ENCODE data around the gene BTBD3.

BTBD3 gene

DNA sequence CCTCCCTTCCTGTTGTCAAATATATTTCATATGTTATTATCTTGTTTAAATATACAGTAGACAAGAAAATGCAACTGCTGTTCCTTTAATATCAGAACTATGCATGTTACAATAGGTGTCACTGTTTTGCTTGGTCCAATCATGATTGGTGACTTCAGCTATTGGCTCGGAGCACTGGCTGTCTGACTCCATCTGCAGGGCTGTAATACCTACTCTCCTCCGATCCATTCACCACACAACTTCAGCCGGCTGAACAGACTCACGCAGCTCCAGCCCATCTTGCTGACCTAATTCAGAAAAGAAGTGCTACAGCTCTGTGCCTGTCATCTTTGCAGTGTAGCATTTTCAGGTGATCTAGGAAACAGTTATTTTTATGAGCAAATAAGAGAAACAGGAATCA lies at the start of gene BTBD3:
Gene BTBD3, plus strand, starts transcription at position 231 of the 400 bp plus-strand sequence. CDS start 383 bp downstream, outside the sequence.
- DNase-seq, result no peak

DNA sequence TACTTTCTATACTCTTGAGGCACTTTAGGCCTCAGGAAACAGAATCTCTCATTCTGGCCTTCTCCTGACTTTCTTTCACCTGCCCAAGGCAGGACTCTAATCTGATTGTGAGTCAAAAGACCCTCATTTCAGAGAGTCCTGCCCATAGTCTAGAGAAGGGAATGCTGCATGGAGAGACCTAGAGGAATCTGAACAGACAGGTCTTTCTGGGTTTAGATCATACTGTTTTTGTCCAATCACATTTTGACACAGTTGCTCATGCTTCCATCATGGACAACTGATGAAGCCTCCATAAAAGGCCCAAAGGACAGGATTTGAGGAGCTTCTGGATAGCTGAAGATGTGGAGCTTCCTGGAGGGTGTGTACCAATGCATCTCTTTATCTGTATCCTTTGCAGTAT lies 48.1 kb upstream of the BTBD3 start:
- DNase-seq, result no peak

DNA sequence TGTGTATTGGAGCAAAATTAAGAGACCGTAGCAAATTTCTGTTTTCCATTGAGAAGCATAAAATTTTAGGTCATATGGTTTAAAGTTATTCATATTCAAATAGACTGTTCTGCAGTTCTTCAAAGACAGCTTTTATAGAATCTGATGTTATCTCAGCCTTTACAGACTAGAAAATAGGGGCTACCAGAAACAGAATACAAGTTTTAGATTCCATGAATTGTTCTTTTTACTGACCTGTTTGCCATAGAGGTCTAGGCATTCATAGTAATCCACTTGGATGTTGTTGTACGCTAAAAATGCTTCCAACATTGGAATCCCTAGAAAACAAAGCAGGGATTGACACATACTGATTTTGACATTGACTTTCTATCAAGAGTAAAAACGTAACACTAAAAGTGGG lies 47.3 kb upstream of the BTBD3 start:
- no peak for DNase-seq

DNA sequence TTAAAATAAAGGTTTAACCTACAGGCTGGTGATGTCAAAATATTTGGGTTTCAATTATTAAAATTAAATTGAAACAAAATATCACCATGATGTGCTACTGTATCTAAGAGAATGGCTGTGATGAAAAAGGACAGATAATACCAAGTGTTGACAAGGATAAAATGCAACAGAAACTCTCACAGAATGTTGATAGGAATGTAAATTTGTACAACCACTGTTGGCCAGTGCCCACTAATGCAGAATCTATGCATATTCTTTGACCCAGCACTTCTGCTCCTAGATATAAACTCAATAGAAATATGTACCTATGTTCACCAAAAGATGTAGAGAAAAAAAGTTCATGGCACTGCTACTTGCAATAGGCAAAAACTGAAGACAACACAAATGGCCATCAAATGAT lies 41.1 kb upstream of the BTBD3 start:
- no peak for DNase-seq

DNA sequence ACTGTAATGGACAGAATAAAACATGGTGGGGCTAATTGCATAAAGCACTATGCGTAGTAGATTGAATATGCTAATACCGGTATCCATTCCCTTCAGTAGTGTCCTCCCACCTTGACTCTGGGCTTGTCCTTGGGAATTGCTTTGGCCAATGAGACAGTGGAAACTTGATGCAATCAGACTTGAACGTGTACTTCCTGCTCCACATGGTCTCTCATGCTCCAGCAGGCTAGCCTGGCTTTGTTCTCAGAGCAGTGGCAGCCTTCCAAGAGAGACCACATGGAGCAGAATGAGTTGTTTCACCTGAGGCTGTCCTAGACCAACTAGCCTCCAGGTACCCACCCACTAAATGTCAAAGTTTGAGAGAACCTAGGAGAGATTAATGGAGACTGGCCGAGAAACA lies 37.0 kb upstream of the BTBD3 start:
- DNase-seq, result no peak

DNA sequence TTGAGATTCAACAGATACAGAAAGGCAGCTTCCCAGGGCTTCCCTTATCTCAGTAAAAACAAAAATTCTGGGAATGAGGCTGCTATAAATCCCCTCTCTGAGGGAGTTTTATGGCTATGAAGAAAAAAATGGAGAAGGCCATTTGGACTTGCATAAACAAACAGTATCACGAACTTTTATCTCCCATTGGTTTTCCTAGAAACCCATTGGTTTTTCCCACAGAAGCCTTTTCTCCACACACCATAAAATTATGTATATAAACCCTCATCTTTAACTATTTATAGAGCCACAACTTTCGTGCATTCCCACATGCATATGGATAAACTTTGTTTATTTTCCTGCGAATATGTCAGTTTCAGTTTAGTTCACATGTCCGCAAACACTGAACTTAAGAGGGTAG lies 36.2 kb upstream of the BTBD3 start:
- no peak for DNase-seq

DNA sequence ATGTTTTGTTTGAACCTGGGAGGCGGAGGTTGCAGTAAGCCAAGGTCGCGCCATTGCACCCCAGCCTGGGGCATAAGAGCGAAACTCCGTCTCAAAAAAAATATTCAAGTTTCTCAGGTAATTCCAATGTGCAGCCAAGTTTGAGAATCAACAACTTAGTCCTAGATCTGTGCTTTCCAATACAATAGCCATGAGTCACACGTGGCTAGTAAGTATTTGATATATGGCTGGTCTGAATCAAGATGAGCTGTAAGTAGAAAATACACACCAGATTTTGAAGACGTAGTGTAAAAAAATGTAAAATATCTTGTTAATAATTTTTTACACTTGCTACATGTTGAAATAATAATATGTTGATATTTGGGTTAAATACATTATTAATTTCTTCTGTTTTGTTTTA lies 35.0 kb upstream of the BTBD3 start:
- DNase-seq, result no peak

DNA sequence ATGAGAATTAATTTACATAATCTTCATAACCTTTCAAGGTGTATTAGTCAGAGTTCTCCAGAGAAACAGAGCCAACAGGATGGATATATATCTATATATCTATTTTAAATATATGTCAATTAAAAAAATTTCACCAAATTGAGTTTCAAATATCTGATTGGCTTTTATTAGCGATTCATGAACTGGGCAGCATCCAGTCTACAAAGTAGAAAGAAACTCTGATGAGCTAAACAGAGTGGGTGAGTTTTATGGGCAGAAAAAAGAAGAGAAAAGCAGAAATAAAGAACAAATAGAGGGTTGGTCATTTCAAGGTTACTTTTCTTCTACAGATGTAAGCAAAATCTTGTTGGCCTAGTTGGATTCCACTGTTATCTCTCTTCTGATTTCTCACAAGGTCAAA lies 29.0 kb upstream of the BTBD3 start:
- no peak for DNase-seq

DNA sequence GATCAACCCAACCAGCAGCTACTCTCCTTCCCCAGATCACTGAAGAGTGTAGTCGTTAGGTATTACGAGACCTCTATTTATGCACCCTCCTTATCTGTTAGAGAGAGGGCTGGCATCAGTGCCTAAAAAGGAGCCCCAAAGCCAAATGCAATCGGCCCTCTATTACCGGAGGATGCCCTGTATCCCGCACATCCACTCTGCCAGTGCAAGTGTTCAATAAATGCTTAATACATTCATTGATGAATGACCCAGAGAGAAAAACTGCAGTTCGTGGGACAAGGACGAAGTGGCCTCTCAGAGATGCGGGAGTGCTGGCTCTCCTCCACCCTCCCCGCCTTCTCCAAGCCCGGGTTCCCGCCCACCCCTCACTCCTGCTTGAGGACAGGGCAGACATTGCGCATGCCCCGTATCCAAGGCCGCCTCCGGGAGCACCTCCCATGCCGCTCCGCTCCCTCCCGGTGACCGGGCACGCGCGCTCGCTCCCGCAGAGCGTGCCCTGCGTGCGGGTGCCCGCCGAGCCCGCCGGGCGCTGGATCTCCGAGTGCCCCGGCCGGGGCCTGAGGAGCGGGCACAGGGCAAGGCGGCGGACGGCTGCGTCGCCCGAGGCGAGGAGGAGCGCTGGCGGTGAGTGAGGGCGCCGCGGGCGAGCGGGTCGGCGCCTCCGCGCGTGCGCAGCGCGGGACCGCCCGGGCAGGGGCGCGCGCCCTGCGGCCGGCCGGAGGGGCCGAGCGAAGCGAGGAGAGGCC lies 27.2 kb upstream of the BTBD3 start:
- DNase-seq, result peak; percentile 68

DNA sequence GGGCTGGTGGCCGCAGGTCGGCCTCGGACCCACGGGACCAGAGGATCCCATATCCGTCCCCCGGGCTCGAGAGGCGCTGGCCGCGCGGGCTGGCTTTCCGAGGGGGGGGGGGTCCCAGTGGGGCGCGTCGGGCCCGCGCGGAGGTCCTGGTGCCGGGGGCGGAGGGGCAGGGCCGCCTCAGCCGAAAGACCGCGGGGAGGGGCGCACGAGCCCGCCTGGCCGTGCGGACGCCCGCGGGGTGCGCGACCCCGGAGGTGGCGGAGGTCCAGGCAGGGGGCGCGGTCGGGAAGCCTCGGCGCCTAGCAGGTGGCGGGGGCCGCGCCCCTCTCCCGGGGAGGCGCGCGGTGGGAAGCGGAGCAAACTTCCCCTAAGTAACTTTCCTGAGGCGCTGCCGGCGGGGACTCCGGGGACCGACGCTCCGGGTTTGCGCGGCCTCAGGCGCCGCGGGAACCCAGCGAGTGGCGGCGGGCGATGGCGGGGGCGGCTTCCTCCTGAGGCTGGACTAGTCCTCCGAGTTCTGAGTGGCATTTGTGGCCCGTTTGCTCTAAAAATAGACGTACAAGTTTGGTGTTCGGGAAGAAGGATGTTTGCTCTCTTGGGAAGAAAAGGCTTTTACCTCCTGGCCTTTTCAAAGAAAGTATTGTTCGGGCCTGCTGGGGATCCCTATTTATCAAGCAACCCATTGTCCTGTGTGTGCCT lies 26.5 kb upstream of the BTBD3 start:
- peak; percentile 7 for DNase-seq

DNA sequence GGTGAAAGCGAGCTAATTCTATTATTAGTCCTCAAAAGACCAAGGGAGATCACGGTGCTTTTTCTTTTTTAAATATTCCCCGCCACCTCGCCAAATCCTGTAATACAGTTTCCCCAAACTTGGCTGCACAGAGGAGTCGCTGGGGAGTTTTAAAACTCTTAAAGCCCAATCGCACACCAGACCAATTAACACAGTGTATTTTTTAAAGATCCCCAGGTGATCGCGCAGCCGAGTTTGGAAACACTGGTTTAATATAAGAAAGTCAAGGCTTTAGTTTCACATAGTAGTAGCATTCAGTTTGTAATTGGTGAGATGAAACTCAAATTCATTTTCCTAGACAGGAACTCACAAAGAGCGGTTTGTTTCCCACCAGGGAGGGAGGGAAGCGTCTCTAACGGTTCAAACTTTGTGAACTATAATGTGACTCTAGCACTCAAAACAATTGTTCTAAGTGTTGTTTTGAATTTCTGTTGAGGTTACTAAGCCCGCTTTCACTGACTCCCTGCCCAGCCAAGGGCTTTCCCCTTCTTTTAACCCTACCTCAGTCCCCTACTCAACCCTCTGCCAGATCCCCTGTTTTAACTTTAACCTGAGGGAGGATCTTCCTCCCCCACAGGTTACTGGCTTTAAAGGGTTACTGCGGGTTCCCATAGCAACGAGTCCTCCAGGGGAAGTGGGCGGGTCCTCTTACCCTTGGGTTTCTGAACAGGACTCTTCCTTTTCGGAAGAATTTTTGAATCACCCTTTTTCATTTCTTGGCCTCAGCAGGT lies 25.7 kb upstream of the BTBD3 start:
- DNase-seq, result peak; percentile 57

DNA sequence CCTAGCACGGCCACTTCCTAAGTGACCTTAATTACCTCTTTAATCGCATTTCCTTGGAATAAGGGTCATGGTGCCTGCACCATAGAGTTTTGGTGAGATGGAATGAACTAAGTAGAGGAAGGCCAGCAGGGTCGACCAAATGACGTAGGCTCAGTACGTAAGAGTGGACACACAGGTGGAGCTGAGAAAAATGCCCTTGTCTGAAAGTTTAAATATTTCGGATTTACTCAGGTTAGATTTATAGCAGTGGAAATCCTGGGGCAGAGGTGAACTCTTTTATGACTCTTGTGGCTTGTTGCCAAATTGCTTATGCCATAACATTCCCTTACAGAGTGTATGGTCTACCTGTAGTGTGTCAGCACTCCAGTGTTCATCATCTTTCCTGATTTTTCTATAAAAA lies 23.6 kb upstream of the BTBD3 start:
- no peak for DNase-seq

DNA sequence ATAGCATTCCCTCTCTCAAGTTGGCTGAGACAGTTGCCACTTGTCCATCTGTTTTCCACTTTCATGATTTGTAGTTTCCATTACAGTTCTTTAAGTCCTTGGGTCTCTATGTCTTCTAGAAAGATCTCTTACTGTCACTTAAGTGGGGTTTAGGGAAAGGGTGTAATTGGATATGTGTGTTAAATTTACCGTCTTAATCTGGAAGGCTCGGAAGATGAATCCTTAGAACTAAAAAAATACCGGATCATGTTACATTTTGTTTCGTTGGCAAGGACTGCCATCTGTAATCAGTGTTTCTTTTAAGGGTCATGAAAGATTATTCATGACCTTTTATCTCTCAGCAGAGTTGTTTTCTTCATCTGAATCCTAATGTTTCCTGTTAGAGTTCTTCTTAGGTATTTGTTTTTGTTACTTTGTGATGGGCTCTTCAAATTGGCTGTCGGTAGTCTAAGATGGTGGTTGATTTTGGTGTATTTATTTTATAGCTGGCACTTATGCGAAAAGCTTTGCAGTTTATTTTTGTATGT lies 21.8 kb upstream of the BTBD3 start:
- DNase-seq, result peak; percentile 49

DNA sequence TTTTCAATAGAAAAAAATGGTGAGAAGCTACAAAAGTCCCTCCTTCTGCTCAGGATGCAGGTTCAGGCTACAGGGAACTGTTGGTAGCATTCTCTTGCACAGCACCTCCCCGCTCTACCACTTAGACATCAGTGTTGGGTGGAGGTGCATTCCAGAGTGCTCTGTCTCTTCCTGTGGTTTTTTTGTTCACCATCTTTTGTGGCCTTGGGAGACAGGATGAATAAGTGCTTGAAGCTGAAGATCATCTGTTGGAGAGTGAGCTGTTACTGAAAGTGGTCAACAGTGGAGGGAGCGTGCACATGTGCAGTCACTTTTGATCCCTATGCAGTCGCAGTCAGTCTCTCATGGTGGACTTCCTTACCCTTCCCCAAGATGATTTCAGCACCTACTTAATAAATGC lies 16.6 kb upstream of the BTBD3 start:
- DNase-seq, result no peak

DNA sequence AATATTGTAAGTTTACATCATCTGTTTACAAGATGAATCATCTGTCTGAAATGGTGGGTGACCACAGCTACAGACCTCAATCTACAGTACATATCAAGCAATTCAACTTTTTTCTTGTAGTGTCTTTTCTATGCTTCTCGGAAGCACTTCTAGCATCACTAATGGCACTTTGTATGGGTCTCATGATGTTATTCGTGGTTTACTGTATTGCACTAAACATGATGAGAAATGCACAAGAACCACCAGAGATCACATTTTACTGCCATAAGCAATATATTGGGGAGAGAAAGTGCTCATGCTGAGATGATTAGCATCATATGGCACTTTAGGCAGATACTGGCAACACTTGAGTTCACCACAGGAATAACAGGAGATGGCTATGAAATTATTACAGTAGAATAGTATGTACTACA lies 15.4 kb upstream of the BTBD3 start:
- DNase-seq, result no peak

DNA sequence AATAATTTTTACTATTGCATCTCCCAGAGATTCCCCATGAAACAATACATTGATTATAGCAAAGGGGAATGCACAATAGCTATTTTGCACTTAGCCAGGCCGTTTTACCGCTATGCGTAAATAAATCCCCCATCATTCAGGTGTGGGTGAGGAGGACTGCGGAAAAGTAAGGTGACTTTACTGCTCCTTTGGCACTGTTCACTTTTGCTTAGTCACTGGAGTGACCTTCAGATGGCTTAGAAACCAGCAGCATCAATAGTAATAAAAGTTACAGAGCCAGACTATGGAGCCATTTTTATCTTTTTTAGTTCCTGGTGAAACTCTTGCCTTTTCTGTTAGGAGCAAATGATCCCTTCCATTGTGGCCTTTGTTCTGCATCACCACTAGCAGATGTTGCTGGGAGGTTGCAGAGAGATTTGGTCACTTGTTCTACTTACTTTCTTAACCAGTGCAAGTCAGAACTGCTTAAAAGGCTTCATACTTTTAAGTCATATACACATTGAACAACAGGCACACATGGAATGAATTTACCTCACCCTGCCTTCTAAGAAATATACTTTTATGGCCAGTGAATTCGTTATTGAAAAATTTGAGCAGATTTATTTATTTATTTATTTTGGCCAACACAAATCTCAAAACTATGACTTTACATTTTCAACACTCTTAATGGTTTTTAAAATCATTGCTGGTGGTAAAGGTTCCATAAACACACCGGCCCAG lies 12.1 kb upstream of the BTBD3 start:
- no peak for DNase-seq

DNA sequence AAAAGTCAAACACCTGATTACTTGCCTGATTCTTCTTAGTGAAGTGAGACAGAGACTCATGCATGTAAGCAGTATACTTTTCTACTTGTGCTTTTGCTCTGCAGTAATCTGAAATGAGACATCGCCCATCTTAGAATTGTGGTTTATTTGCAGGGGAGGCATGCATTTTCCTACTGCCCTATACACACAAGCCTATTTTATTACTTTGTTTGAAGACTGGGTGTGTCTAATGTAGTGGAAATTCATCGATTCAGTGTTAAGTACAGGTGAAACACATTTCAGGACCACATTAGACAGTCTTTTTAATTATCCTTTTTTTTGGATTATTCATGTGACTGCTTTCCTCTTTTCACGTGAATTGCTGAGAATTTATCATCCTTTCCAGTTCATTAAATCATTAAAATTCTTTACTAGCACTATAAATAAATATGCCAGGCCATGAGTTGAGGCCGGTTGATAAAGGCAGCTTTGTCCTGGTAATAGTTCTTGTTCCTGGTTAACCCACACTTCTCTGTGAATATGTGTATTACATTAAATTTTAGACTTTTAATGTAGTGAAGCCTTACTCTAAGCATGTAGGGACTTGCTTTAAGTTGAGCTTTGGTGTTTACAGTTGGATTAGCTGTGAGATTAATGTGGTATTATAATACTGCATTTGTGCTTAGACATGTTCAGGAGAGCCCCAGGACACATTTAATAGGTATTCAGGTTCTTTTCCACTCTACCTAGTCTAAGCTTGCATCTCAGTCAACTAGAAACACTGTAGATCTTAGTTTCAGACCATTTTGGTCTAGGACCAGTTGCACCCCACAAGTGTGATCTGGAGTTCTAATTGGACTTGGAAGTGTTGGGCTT lies 10.8 kb upstream of the BTBD3 start:
- no peak for DNase-seq

DNA sequence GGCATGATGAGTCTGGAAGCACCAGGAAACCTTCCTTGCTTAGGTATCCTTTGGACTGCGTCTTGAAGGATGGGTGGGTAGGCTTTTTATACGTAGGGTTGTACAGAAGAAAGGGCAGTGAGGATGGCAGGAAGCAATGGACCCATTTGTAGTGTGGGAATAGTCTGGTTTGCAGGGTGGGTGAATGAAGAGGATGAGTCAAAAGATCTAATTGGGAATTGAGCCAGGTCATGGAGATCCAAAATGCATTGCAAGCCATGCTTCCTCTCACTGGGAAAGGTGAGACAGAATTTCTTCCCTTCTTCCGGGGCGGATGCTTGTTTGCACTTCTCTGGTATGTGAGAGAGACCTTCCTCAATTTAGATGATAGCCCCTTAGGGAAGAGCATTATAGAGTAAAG lies 10.1 kb upstream of the BTBD3 start:
- DNase-seq, result no peak

DNA sequence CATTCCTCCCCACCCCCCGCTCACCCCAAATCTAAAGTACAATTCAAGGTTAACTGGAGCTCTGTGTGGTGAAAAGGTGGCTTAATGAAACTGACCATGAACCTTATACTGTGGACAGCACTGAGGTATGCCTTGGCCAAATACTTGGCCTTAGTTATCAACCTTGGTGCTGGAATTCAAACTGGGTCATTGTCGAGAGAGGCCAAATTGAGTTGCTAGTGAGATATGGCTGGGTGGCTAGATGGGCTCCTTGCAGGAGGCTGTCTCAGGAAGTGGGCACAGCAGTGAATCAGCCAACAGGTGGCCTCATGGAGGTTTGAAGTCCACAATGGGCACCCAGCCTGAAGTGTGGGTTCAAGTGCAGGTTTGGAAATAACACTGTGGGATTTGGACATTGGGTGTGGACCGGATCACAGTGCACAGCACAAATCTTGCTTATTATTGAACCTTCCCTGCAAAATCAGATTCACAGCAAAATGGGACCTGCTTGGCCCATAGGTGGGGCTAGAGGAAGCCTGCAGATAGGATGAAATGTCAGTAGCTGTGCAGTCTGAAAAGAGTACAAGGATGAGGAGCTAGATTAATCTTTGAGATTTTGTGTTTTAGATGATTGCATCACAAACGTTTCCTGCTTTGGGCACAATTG lies 5.6 kb upstream of the BTBD3 start:
- no peak for DNase-seq

DNA sequence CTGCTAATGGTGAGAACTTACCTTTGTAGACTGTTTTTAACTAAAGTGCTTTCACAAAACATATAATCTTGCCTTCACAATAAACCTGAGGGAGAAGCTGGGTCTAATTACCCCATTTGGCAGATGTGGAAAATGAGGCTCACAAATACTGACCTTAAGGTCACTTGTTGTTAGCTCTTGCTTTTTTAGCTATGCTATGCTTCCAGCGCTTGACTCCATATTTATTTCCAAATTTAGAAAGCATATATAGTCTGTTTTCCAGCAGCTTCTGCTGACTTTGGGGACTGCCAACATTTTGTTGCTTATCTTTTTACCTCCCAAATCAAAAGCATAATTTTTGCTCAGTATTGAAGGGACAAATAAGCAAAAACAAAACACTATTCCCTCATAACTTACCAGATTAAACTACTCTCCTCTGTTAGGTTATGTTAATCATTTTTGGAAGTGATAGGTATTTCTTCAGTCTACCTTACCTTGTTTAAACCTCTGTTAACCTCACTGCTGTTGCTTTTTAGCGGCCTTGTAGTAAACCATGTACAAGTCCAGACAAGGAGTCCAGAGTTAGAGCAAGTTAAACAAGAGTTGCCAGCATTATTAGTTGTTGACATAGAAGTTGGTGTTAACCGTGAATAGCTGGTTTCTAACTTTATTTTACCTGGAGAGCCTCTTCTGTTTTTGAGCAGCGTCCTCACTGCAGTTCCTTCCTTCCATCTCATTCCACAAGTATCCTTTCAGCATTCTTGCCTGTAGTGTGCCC lies 4.9 kb upstream of the BTBD3 start:
- no peak for DNase-seq

DNA sequence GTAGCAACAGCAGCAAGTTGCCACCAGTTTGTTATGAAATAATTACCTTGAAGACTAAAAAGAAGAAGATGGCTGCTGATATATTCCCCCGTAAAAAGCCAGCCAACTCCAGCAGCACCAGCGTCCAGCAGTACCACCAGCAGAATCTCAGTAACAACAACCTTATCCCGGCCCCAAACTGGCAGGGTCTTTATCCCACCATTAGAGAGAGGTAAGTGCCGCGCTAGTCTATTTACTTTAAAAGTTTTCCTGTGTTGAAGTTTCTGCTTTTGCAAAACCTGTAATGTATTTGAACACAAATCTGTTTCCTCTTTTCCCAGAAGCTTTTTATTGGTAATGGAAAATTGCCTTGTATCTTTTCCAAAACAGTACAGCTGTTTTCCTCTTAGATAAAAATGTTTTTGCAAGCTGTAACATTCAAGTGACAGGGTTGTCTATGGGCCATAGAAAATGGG lies 725 bp downstream of the BTBD3 start:
- no peak for DNase-seq
